Lower leg skin (tissue), 3 donors: Measurements from ENCODE around the gene LARP6.

Experiments
- CTCF ChIP-seq, 3 donors: fragments of 450-650 bp; IDR thresholded peaks; one replicate each; pipeline ENCODE4 v1.5.1; 2016; ENCODE audit warnings: antibody characterized with exemption in 3 of 3, mild to moderate bottlenecking in 3 of 3, moderate library complexity in 2 of 3
- POLR2A ChIP-seq, 2 donors: fragments of 450-650 bp; IDR thresholded peaks; one replicate each; pipeline ENCODE4 v1.6.1; 2016 to 2017; ENCODE audit warnings: antibody characterized with exemption in 2 of 2, mild to moderate bottlenecking in 1 of 2, moderate library complexity in 1 of 2

- TF ChIP-seq CTCF (IDR thresholded peaks at IDR 0.05) (no peak), POLR2A (IDR thresholded peaks at IDR 0.05) (no peak)
Measured at GRCh38 chr15:70879401-70879800, 25.4 kb upstream of the LARP6 start.
